Measurements from ENCODE around the gene CASP3. TPM values are rescaled to one million over a fixed set of nuclear protein-coding genes. Genes with fewer than 3 reads are reported as not detected.
"Not testable (repeated sequence)": the region's sequence is repeated elsewhere in the genome, so short reads cannot be mapped to it uniquely, and the experiment has no call there.

Gene CASP3
- total and polyA plus RNA-seq, 9 of the 15 experiments (the other 6 are each of a cell fraction or from before 2014, with no cell fraction given): 17.6 to 40.1 (median 31.8) TPM

DNA sequence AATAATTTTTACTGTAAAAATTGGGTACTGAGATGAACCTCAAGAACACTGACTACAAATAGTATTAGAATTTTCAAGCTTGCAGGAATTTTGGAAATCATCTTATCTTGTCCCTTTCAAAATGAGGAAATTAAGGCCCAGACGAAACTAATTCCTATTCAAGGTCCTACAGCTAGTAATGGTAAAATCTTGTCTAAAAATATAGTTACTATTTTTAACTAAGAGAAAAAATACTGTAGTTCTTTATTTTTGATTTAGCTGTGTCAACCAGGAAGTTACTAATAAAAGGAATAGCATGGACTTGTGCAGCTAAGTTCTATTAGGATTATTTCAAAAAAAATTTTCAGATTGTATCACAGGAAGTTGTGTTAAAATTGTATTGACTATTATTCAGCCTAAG is 13.0 kb upstream of the CASP3 start (continued):
- TF ChIP-seq, protein P1, sequence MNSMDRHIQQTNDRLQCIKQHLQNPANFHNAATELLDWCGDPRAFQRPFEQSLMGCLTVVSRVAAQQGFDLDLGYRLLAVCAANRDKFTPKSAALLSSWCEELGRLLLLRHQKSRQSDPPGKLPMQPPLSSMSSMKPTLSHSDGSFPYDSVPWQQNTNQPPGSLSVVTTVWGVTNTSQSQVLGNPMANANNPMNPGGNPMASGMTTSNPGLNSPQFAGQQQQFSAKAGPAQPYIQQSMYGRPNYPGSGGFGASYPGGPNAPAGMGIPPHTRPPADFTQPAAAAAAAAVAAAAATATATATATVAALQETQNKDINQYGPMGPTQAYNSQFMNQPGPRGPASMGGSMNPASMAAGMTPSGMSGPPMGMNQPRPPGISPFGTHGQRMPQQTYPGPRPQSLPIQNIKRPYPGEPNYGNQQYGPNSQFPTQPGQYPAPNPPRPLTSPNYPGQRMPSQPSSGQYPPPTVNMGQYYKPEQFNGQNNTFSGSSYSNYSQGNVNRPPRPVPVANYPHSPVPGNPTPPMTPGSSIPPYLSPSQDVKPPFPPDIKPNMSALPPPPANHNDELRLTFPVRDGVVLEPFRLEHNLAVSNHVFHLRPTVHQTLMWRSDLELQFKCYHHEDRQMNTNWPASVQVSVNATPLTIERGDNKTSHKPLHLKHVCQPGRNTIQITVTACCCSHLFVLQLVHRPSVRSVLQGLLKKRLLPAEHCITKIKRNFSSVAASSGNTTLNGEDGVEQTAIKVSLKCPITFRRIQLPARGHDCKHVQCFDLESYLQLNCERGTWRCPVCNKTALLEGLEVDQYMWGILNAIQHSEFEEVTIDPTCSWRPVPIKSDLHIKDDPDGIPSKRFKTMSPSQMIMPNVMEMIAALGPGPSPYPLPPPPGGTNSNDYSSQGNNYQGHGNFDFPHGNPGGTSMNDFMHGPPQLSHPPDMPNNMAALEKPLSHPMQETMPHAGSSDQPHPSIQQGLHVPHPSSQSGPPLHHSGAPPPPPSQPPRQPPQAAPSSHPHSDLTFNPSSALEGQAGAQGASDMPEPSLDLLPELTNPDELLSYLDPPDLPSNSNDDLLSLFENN (IDR thresholded peaks at IDR 0.05; ENCODE audit: low read depth in 2 of 2, low read length in 2 of 2): no peak
- TF ChIP-seq NFE2L1 (tag; IDR thresholded peaks at IDR 0.05; ENCODE audit: borderline replicate concordance, low read depth) (no peak), XRCC4 (IDR thresholded peaks at IDR 0.05; ENCODE audit: extremely low read depth, insufficient read depth, insufficient read length) (no peak)

GRCh38 chr4:184660978-184661377 is 11.7 kb upstream of the CASP3 start:
- BruUV-seq (replicated peaks): no TSS peak
- Histone ChIP-seq H3K27me3 (ENCODE audit: control insufficient read depth in 2 of 2, insufficient read depth in 2 of 2, low read length in 2 of 2) (no peaks in the 10 kb centered on the region), H2AFZ (ENCODE audit: low read depth, low read length) (no peak overlapping the region), H3K27ac (ENCODE audit: extremely low read depth, low read depth, low read length) (no peak overlapping the region), H3K79me2 (ENCODE audit: control insufficient read depth, insufficient read depth, low read length) (no peaks in the 10 kb centered on the region), H3K4me2 (ENCODE audit: insufficient read depth, low read length) (no peak overlapping the region), H3K4me3 (no peak overlapping the region), H3K4me1 (replicated peaks in 1 of 2; ENCODE audit: control insufficient read depth in 2 of 2, insufficient read depth in 2 of 2, low read length in 2 of 2) (no peaks in the 10 kb centered on the region; a peak in 1 of 5 replicates), H3K36me3 (ENCODE audit: control insufficient read depth, insufficient read depth, low read length) (peaks cover 8% of the 10 kb centered on the region; the same call in 1 of the 3 replicates), H3K9me1 (ENCODE audit: control insufficient read depth, insufficient read depth, low read length) (no peaks in the 10 kb centered on the region), H4K20me1 (replicated peaks; ENCODE audit: control insufficient read depth, insufficient read depth, low read length) (no peaks in the 10 kb centered on the region), H3K9ac (ENCODE audit: insufficient read depth in 1 of 2, low read depth in 2 of 2, low read length in 2 of 2) (no peak overlapping the region), H3K9me3 (replicated peaks; ENCODE audit: control insufficient read depth, insufficient read depth, low read depth, low read length) (no peaks in the 10 kb centered on the region)
- ATAC-seq: no peak
- no peak for TF ChIP-seq CEBPG (CRISPR knock-in tag; IDR thresholded peaks at IDR 0.05)
- TF ChIP-seq CEBPG (tag; conservative IDR thresholded peaks at IDR 0.05 in 1 of 2, IDR thresholded peaks at IDR 0.05 in 1 of 2): peak in 1 of 2 experiments; percentile 52; a peak in 2 of 4 replicates
- TF ChIP-seq CEBPB (tag; IDR thresholded peaks at IDR 0.05): peak; percentile 55; the same call in 1 of the 2 replicates
- no peak for TF ChIP-seq ZKSCAN1 (IDR thresholded peaks at IDR 0.05; ENCODE audit: low read depth, low read length)
- TF ChIP-seq MYNN (IDR thresholded peaks at IDR 0.05): no peak
- no peak for TF ChIP-seq MYNN (CRISPR knock-in tag; IDR thresholded peaks at IDR 0.05)
- intact Hi-C loops (cut with micrococcal nuclease) (no loop called here), in situ Hi-C loops (cut with MboI) (no loop called here)
- POLR2A ChIA-PET: interaction anchor here (1.1 to 1.5 kb wide), 2 partner anchors 11 to 73 kb away, joined by 3 to 4 read pairs; partner anchors contain the start of gene CENPU
- no peak for DNase-seq (ENCODE audit: extremely low read depth in 1 of 4, low spot score in 3 of 4)
- CTCF ChIA-PET (ENCODE audit: low intra/inter-chr PET ratio): no interaction called here
- FAIRE-seq: no peak

DNA sequence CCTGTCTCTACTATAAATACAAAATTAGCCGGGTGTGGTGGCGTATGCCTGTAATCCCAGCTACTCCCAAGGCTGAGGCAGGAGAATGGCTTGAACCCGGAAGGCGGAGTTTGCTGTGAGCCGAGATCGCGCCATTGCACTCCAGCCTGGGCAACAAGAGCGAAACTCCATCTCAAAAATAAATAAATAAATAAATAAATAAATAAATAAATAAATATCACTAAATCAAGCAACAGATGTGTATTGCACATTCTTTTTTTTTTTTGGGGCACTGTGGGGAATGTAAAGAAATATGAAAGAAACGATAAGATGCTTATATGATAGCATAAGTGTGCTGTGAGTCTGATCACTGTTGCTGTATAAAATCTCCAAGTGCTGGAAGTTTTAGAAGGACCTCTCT is 8.6 kb upstream of the CASP3 start:
- H3K4me3 ChIP-seq; ATAC-seq; H3K4me1 ChIP-seq (replicated peaks in 1 of 2; ENCODE audit: control insufficient read depth in 2 of 2, insufficient read depth in 2 of 2, low read length in 2 of 2); H4K20me1 ChIP-seq (replicated peaks; ENCODE audit: control insufficient read depth, insufficient read depth, low read length); DNase-seq (ENCODE audit: extremely low read depth in 1 of 4, low spot score in 3 of 4); FAIRE-seq; H3K27me3 ChIP-seq (ENCODE audit: control insufficient read depth in 2 of 2, insufficient read depth in 2 of 2, low read length in 2 of 2); intact Hi-C loops (cut with micrococcal nuclease); CTCF ChIA-PET (ENCODE audit: low intra/inter-chr PET ratio); BruUV-seq (replicated peaks); H2AFZ ChIP-seq (ENCODE audit: low read depth, low read length); H3K79me2 ChIP-seq (ENCODE audit: control insufficient read depth, insufficient read depth, low read length); in situ Hi-C loops (cut with MboI); H3K9me1 ChIP-seq (ENCODE audit: control insufficient read depth, insufficient read depth, low read length); H3K4me2 ChIP-seq (ENCODE audit: insufficient read depth, low read length); H3K36me3 ChIP-seq (ENCODE audit: control insufficient read depth, insufficient read depth, low read length); H3K9ac ChIP-seq (ENCODE audit: insufficient read depth in 1 of 2, low read depth in 2 of 2, low read length in 2 of 2); POLR2A ChIA-PET; H3K9me3 ChIP-seq (replicated peaks; ENCODE audit: control insufficient read depth, insufficient read depth, low read depth, low read length); H3K27ac ChIP-seq (ENCODE audit: extremely low read depth, low read depth, low read length): not testable (repeated sequence)
- 94% methylated on average over 4 of the region's 9 CpGs for WGBS (ENCODE audit: insufficient coverage, low coverage, missing lambda C conversion rate)
